Stimulated activated CD4-positive, alpha-beta T cell treated with anti-CD3 and anti-CD28 coated beads, TNF-alpha, amount 100 ng/mL, for 48 hours (primary cell): ENCODE results near the gene OR2C3.
"Not testable (repeated sequence)": the region's sequence is repeated elsewhere in the genome, so short reads cannot be mapped to it uniquely, and the experiment has no call there.

Experiments
- DNase-seq, 3 donors: peaks; one replicate each; pipeline ENCODE4 v3.0.0-alpha.2; 2020; ENCODE audit warnings: low read depth in 3 of 3

OR2C3 gene

GRCh38 chr1:247536340-247536739 is at the start of gene OR2C3:
Gene OR2C3 (minus strand): TSS chr1:247536440. CDS start chr1:247532511, 3,929 bp downstream.
- DNase-seq = no peak

- DNase-seq = no peak
Observed at GRCh38 chr1:247578946-247579460, 42.8 kb upstream of the OR2C3 start.

- no peak for DNase-seq
Observed at GRCh38 chr1:247576514-247576913, 40.3 kb upstream of the OR2C3 start.

GRCh38 chr1:247574664-247575063 is 38.4 kb upstream of the OR2C3 start:
- DNase-seq = no peak

GRCh38 chr1:247574236-247574635 is 38.0 kb upstream of the OR2C3 start:
- no peak for DNase-seq

- DNase-seq = no peak
Observed at GRCh38 chr1:247562198-247562597, 26.0 kb upstream of the OR2C3 start.

- DNase-seq = no peak
Observed at GRCh38 chr1:247561711-247562110, 25.5 kb upstream of the OR2C3 start.

GRCh38 chr1:247557926-247558674 is 21.9 kb upstream of the OR2C3 start:
- DNase-seq = no peak

GRCh38 chr1:247552231-247552630 is 16.0 kb upstream of the OR2C3 start:
- no peak for DNase-seq

- no peak for DNase-seq
Observed at GRCh38 chr1:247551721-247552120, 15.5 kb upstream of the OR2C3 start.

GRCh38 chr1:247548769-247549182 is 12.5 kb upstream of the OR2C3 start, which contains the start of gene GCSAML:
Gene GCSAML (plus strand): TSS chr1:247549134. CDS start chr1:247549192, 58 bp downstream.
- no peak for DNase-seq

- DNase-seq = no peak
Observed at GRCh38 chr1:247548092-247548491, 11.9 kb upstream of the OR2C3 start.

- no peak for DNase-seq
Observed at GRCh38 chr1:247542811-247543210, 6.6 kb upstream of the OR2C3 start.

GRCh38 chr1:247540581-247540980 is 4.3 kb upstream of the OR2C3 start:
- no peak for DNase-seq

GRCh38 chr1:247539215-247539614 is 3.0 kb upstream of the OR2C3 start:
- DNase-seq = no peak

GRCh38 chr1:247538561-247538960 is 2.3 kb upstream of the OR2C3 start:
- no peak for DNase-seq

GRCh38 chr1:247535402-247535801 is 838 bp downstream of the OR2C3 start:
- no peak for DNase-seq

- DNase-seq = no peak
Observed at GRCh38 chr1:247531937-247532336, 4.3 kb downstream of the OR2C3 start.

- no peak for DNase-seq
Observed at GRCh38 chr1:247530785-247531184, 5.5 kb downstream of the OR2C3 start.

- no peak for DNase-seq
Observed at GRCh38 chr1:247529771-247530355, 6.4 kb downstream of the OR2C3 start.

- no peak for DNase-seq
Observed at GRCh38 chr1:247528812-247529474, 7.3 kb downstream of the OR2C3 start.

GRCh38 chr1:247521886-247522285 is 14.4 kb downstream of the OR2C3 start:
- DNase-seq = not testable (repeated sequence)

GRCh38 chr1:247518613-247518891 is 17.7 kb downstream of the OR2C3 start:
- no peak for DNase-seq
